Measurements from ENCODE around the gene VEGFD.

- TF ChIP-seq POLR2AphosphoS5 (IDR thresholded peaks at IDR 0.05) (no peak), CTCF (IDR thresholded peaks at IDR 0.05) (no peak)
Observed at GRCh38 chrX:15321447-15321846, 62.8 kb downstream of the VEGFD start.

Measured in prostate gland (tissue), 2 donors.